Stimulated activated CD4-positive, alpha-beta T cell treated with anti-CD3 and anti-CD28 coated beads, Interleukin-15, amount 100 ng/mL, for 1 hour (primary cell): Measurements from ENCODE around the gene PEAR1.

Experiments
- DNase-seq, 2 donors: peaks; one replicate each; pipeline ENCODE4 v3.0.0-alpha.2; 2020; ENCODE audit warnings: low read depth in 1 of 2, low spot score in 1 of 2

The PEAR1 gene

GRCh38 chr1:156881663-156882062 lies 11.9 kb upstream of the PEAR1 start:
- DNase-seq, result no peak

DNA sequence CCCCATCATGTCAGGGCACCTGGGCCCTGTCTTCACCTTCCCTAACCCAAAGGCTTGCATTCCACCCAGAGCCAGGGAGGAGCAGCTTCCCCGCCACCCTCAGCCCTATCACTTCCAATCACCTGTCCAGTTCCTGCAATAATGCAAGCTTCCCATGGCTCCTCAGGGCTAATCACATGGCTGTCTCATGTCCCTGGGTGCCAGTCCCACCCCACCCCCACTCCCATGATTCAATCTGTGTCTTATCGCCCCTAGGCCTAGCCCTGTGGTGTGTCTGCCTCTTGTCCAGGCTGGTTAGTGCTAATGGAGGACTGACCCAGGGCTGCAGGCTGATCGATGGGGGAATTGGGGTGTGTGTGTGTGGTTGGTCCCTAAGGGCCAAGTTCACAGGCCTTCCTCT lies 11.0 kb upstream of the PEAR1 start:
- no peak for DNase-seq

DNA sequence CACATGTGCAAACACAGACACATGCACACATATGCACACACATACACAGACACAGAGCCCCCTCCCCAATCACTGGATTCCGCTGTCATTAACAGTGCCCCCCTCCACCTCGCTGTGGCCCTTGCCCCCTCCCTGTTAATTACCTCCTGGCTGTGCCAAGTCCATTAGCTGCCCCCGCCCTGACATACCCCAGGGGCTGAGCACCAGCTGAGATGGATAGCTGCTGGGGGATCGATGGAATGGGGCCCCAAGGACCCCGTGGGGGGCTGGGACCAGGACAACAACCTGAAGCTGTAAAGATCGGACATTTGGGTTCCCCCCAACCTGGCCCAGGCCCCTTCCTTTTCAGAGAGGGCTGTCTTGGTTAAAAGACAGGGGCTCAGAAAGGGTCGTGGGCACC lies 9.6 kb upstream of the PEAR1 start:
- DNase-seq, result no peak

DNA sequence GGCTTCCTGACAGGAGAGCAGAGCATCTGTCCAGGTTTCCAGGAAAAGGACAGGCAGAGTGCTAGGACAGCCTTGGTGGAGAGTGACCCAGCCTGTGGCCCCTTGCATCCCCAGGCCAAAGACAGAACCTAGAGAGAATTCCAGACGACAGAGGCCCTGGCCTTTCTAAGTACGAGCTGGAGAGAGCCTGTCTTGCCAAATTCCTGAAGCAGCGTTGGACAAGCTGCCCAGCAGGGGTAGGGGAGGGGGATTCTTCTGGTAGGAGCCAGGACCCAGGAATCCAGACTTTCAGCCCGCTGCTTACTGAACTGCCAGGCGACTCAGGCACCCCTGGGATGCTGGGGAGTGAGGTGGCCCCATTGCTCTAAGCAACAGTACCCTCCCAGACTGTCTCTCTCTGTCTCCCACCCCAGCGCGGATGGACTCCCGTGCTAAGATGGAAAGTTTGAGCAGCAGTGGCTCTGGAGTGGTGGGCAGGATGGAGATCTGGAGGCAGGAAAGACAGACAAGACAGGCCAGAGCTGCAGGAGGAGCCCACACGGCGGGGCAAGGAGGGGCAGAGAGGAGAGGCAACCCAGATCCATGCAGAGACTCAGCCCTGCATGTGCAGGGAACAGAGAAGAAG lies 8.8 kb upstream of the PEAR1 start:
- DNase-seq, result no peak

DNA sequence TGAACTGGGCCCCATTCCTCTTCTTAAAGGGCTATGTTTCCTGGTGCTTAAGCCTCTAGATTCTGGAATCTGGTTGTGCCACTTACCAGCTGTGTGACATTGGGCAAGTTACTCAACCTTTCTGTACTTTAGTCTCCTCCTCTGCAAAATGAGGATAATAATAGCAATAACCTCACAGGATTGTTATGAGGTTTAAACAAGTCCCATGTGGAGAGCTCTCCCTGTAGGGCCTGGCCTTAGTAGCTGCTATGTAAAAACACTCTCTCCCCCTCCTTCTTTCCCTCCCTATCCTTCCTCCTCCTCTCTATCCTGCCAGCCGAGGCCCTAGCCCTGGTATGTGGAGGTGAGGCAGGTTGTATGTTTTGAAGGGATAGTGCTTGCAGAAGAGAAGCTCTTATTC lies 8.2 kb upstream of the PEAR1 start:
- DNase-seq, result no peak

- no peak for DNase-seq
These were observed 7.6 kb upstream of the PEAR1 start for GRCh38 chr1:156885880-156886355.

- DNase-seq, result no peak
These were observed 6.8 kb upstream of the PEAR1 start for GRCh38 chr1:156886583-156887281.

- no peak for DNase-seq
These were observed 6.2 kb upstream of the PEAR1 start for GRCh38 chr1:156887317-156887716.

GRCh38 chr1:156887734-156888133 lies 5.8 kb upstream of the PEAR1 start:
- no peak for DNase-seq

DNA sequence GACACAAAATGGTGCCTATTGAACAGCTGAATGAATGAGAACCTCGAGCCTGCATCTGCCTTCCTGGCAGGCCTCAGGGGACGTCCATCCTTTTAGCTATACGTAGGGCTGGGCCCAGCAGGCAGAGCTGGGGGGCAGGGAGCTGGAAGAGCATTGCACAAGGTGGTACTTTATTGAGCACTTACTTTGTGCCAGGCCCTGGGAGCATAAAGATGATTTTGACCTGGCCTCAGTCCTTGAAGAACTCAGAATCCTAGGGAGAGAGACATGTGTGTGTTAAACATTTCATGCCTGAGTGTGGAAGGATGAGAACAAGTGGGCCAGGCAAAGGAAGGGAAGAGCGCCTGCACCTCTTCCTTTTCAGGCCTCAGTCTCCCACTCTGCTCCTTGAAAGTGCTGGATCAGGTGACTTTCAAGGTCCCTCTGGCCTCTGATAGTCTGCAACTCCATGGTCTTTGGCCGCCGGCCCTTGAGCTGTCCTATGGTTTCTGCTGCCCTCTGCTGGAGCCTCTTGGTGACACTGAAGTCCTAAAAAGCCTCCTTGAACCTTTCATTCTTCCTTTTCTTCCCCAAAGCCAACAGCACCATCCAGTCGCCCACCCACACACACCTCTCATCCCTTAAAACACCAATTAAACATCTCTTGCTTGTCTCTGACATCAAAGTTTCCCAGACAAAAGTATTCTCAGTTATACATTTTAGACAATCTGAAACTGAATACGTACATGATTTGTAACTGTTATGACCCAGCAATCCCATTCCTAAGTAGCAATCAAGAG lies 3.5 kb upstream of the PEAR1 start:
- DNase-seq, result peak; percentile 7 to 11

- DNase-seq, result peak; percentile 63 to 81
These were observed 1.1 kb upstream of the PEAR1 start for GRCh38 chr1:156892190-156893047.

DNA sequence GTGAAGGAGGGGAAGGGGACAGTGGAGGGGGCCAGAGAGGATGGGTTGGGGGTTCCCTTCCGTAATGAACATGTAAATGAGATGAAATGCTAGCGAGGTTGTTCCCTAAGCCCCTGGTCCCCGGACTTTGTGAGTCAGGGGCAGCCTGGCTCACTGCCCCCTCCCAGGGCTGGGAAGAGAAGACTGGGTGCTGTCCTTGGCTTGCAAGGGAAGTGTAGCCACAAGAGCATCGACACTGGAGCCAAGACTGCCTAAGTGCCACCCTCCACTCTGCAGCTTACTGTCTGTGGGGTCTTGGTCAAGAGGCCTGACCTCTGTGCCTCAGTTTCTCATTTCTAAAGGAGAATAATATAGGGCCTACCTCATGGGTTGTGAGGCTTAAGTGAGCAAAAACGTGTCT lies 483 bp downstream of the PEAR1 start:
- no peak for DNase-seq

GRCh38 chr1:156894711-156895454 lies 1.4 kb downstream of the PEAR1 start:
- no peak for DNase-seq

- DNase-seq, result no peak
These were observed 1.9 kb downstream of the PEAR1 start for GRCh38 chr1:156895455-156895812.

DNA sequence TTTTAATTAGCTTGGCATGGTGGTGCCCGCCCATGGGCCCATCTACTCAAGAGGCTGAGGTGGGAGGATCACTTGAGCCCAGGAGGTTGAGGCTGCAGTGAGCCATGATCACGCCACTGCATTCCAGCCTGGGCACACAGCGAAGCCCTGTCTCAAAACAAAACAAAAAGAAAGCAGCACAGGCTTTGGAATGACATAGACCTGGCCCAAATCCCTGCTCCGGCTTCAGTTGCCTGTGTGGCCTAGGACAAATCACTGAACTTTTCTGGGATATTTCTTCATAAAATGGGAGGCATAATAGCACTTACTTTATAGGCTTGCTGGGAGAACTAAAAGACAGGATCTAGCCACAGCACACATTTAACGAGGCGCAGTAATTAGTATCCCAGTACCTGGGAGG lies 2.4 kb downstream of the PEAR1 start:
- DNase-seq, result no peak

- no peak for DNase-seq
These were observed 3.0 kb downstream of the PEAR1 start for GRCh38 chr1:156896490-156897033.

GRCh38 chr1:156897078-156897825 lies 3.7 kb downstream of the PEAR1 start:
- no peak for DNase-seq

DNA sequence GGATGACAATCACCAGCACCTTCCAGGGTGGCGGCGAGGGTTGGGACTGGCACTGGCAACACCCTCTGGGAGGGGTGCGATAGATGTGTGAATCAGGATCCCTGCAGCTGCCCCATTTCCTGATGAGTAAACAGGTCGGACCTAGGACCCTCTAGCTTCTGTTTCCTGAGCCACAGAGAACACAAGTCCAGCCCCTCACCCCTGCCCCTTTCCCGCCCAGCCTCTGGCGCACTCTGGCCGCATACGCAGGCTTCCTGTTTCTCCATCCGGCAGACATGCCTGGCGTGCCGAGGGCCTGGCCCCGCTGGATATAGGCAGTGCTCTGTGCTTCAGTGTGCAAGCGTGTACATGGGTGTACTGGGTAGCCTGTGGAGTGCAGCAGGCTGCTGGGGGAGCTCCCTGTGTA lies 4.6 kb downstream of the PEAR1 start:
- DNase-seq, result no peak

DNA sequence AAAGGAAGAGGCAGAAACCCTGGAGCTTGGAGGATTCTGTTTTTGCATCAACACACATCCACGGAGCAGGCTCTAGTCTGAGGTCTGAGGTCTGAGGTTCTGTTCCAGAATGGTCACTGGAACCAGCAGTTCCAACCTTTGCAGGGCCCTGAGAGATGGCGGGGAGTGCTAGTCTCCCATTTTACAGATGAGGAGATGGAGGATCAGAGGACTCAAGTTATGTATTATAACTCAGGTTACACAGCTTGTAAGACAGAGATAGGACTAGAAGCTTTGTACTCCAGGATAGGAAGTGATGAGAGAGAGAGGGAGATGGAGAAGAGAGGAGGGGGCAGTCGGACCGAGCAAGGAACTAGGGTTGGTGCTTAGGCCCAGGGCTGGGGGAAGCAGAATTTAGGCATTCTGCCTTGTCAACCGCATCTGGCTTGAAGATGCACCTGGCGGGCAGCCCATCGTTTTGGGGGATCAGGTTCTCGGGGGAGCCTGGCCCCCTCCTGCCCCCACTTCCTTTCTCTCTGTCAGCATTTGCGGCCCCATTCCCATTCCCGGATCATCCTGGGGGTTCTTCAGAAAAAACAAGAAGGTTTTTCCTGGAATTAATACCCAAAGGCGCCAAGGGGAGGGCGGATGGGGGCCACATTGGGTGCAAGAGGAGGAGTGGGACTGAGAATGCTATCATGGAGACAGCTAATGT lies 5.6 kb downstream of the PEAR1 start:
- DNase-seq, result no peak
